Liver (tissue), 9 donors: ENCODE data around the gene KCNN3. TPM values are rescaled to one million over a fixed set of nuclear protein-coding genes. Genes with fewer than 3 reads are reported as not detected.

ENCODE experiments used
- DNase-seq: peaks from one replicate; pipeline ENCODE4 v3.0.0-alpha.2; 2017; ENCODE audit warnings: low spot score
- H3K27ac ChIP-seq, 2 donors: one replicate each; pipeline ENCODE4 v1.7.0; 2013; ENCODE audit warnings: inconsistent platforms in 2 of 2, low read length in 2 of 2, control low read depth in 1 of 2, low read depth in 1 of 2, mild to moderate bottlenecking in 1 of 2
- H3K27me3 ChIP-seq, 4 donors: one replicate each; pipeline versions ENCODE4 v1.6.1 to v1.7.0; 2013; ENCODE audit warnings: low read length in 3 of 4, inconsistent platforms in 1 of 4, mild to moderate bottlenecking in 1 of 4, moderate library complexity in 1 of 4; ENCODE audit not compliant: control insufficient read depth in 4 of 4, insufficient read depth in 4 of 4
- H3K36me3 ChIP-seq, 4 donors: one replicate each; pipeline versions ENCODE4 v1.6.1 to v1.7.0; 2013; ENCODE audit warnings: low read length in 3 of 4, mild to moderate bottlenecking in 3 of 4, low read depth in 1 of 4, moderate library complexity in 1 of 4; ENCODE audit not compliant: control insufficient read depth in 4 of 4, insufficient read depth in 3 of 4
- H3K4me1 ChIP-seq, 4 donors: one replicate each; pipeline versions ENCODE4 v1.6.1 to v1.7.0; 2013; ENCODE audit warnings: low read length in 3 of 4, mild to moderate bottlenecking in 3 of 4, moderate library complexity in 1 of 4; ENCODE audit not compliant: control insufficient read depth in 4 of 4, insufficient read depth in 4 of 4
- H3K4me3 ChIP-seq, 3 donors: one replicate each; pipeline versions ENCODE4 v1.6.1 to v1.7.0; 2013; ENCODE audit warnings: low read length in 3 of 3, control low read depth in 1 of 3, low read depth in 1 of 3, mild to moderate bottlenecking in 1 of 3
- H3K9ac ChIP-seq, 2 donors: one replicate each; pipeline ENCODE4 v1.7.0; 2013; ENCODE audit warnings: low read length in 2 of 2, mild to moderate bottlenecking in 2 of 2, moderate library complexity in 2 of 2, control low read depth in 1 of 2, low read depth in 1 of 2
- H3K9me3 ChIP-seq, 4 donors: one replicate each; pipeline versions ENCODE4 v1.6.1 to v1.7.0; 2013; ENCODE audit warnings: low read length in 3 of 4; ENCODE audit not compliant: control insufficient read depth in 4 of 4
- EGR1 ChIP-seq, 2 donors: IDR thresholded peaks; 2 replicates each; pipeline ENCODE4 v1.6.1; 2016 to 2018; ENCODE audit warnings: antibody characterized with exemption in 2 of 2, low read depth in 2 of 2
- FOXA1 ChIP-seq: IDR thresholded peaks from 2 replicates; pipeline ENCODE4 v1.6.1; 2016; ENCODE audit warnings: antibody characterized with exemption
- FOXA2 ChIP-seq: IDR thresholded peaks from 2 replicates; pipeline ENCODE4 v1.6.1; 2016; ENCODE audit warnings: antibody characterized with exemption
- GABPA ChIP-seq, 2 donors: IDR thresholded peaks in 1 of 2; conservative IDR thresholded peaks in 1 of 2; 2 replicates each; pipeline ENCODE4 v1.6.1; 2016; ENCODE audit warnings: antibody characterized with exemption in 2 of 2, mild to moderate bottlenecking in 1 of 2, moderate library complexity in 1 of 2
- HNF4A ChIP-seq, 2 donors: conservative IDR thresholded peaks; 2 replicates each; pipeline ENCODE4 v1.6.1; 2016; ENCODE audit warnings: antibody characterized with exemption in 2 of 2, mild to moderate bottlenecking in 2 of 2
- HNF4G ChIP-seq: IDR thresholded peaks from 2 replicates; pipeline ENCODE4 v1.6.1; 2016; ENCODE audit warnings: antibody characterized with exemption
- JUND ChIP-seq, 2 donors: IDR thresholded peaks; 2 replicates each; pipeline ENCODE4 v1.6.1; 2016; ENCODE audit warnings: antibody characterized with exemption in 2 of 2
- NR2F2 ChIP-seq: IDR thresholded peaks from 2 replicates; pipeline ENCODE4 v1.6.1; 2016; ENCODE audit warnings: antibody characterized with exemption
- RAD21 ChIP-seq, 2 donors: IDR thresholded peaks; 2 replicates each; pipeline ENCODE4 v1.6.1; 2016; ENCODE audit warnings: antibody characterized with exemption in 2 of 2, mild to moderate bottlenecking in 2 of 2
- RXRA ChIP-seq, 2 donors: IDR thresholded peaks; 2 replicates each; pipeline ENCODE4 v1.6.1; 2017 to 2018; ENCODE audit warnings: antibody characterized with exemption in 2 of 2, mild to moderate bottlenecking in 1 of 2
- SP1 ChIP-seq: IDR thresholded peaks from 2 replicates; pipeline ENCODE4 v1.6.1; 2018; ENCODE audit warnings: antibody characterized with exemption, mild to moderate bottlenecking
- TAF1 ChIP-seq: conservative IDR thresholded peaks from 2 replicates; pipeline ENCODE4 v1.6.1; 2016; ENCODE audit warnings: antibody characterized with exemption, mild to moderate bottlenecking
- YY1 ChIP-seq: IDR thresholded peaks from 2 replicates; pipeline ENCODE4 v1.6.1; 2016; ENCODE audit warnings: antibody characterized with exemption, mild to moderate bottlenecking
- whole genome bisulfite sequencing: extraction: QIAGEN DNeasy Blood & Tissue Kit; methylation state at CpG from one replicate; pipeline ENCODE4 v1.1.7; 2013; 5-methylcytosine and 5-hydroxymethylcytosine counted together
- polyA plus RNA-seq, 2 donors: library from polyadenylated mRNA; stranded (reverse) in 1 of 2; unstranded in 1 of 2; fragments of 200-250 nt in 1 of 2; fragments of >200 nt in 1 of 2; fragmentation: Nextera tagmentation in 1 of 2; extraction: Ambion mirVana in 1 of 2; gene quantifications; one replicate each; pipeline versions ENCODE4 v1.2.1 to v1.2.3, GENCODE V29; 2013 to 2015
- total RNA-seq, 2 donors: library from RNA; depleted of rRNA; stranded (reverse); fragments of >200 nt; gene quantifications; one replicate each; pipeline ENCODE4 v1.2.3, GENCODE V29; 2014
- TF ChIP-seq, protein P1 (sequence below): fragments of 150-350 bp; IDR thresholded peaks from 2 replicates; pipeline ENCODE4 v1.5.1; 2017; ENCODE audit warnings: improper control_type of control experiment, low read depth, low read length; ENCODE audit not compliant: missing input control
- TF ChIP-seq, protein P2 (sequence below): IDR thresholded peaks from 2 replicates; pipeline ENCODE4 v1.6.1; 2016; ENCODE audit warnings: antibody characterized with exemption
- TF ChIP-seq, protein P3 (sequence below): IDR thresholded peaks from 2 replicates; pipeline ENCODE4 v1.6.1; 2016; ENCODE audit warnings: antibody characterized with exemption, mild to moderate bottlenecking
- TF ChIP-seq, protein P4 (sequence below): IDR thresholded peaks from 2 replicates; pipeline ENCODE4 v1.6.1; 2016; ENCODE audit warnings: antibody characterized with exemption
- TF ChIP-seq, protein P5 (sequence below): IDR thresholded peaks from 2 replicates; pipeline ENCODE4 v1.6.1; 2016; ENCODE audit warnings: antibody characterized with exemption
- donor health status: healthy.
- donor health status: healthy.
- donor health status: healthy.
- donor health status: healthy.
- donor health status: healthy.

Gene KCNN3
- total and polyA plus RNA-seq, 4 donors = 0.09 to 0.68 (median 0.15) TPM

DNA sequence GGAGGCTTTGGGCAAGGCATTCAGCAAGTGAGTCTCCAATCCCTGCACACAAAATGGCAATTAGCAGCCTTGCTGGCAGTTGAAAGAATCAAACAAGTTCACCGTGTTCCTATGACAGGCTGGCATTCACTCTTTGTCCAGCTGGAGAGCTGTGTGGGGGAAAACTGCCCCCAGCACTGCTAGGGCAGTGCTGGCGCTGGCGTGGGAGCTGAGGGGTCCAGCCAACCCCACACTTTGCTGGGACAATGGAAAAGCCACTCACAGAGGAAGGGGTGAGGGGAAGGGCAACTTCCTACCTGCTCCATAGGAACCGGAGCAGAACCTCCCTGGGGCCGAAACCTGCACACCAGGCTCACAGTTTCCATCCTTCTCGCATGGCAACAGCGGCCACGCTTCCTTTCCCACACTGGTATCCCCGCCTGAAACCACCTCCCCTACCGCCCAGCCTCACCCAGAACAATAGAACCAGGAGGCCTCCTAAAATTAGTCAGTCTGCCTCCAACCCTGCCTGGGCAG is 26.7 kb upstream of the KCNN3 start:
- Histone ChIP-seq H3K27me3 (no peaks in the 10 kb centered on the region), H3K4me1 (no peaks in the 10 kb centered on the region), H3K4me3 (no peak overlapping the region), H3K27ac (no peak overlapping the region), H3K9ac (no peak overlapping the region), H3K9me3 (no peaks in the 10 kb centered on the region), H3K36me3 (no peaks in the 10 kb centered on the region)
- 92% methylated on average over 10 of the region's 10 CpGs for WGBS
- TF ChIP-seq JUND (IDR thresholded peaks at IDR 0.05) = no peak
- TF ChIP-seq RAD21 (IDR thresholded peaks at IDR 0.05) = no peak
- TF ChIP-seq FOXA2 = no peak
- TF ChIP-seq, protein P1, sequence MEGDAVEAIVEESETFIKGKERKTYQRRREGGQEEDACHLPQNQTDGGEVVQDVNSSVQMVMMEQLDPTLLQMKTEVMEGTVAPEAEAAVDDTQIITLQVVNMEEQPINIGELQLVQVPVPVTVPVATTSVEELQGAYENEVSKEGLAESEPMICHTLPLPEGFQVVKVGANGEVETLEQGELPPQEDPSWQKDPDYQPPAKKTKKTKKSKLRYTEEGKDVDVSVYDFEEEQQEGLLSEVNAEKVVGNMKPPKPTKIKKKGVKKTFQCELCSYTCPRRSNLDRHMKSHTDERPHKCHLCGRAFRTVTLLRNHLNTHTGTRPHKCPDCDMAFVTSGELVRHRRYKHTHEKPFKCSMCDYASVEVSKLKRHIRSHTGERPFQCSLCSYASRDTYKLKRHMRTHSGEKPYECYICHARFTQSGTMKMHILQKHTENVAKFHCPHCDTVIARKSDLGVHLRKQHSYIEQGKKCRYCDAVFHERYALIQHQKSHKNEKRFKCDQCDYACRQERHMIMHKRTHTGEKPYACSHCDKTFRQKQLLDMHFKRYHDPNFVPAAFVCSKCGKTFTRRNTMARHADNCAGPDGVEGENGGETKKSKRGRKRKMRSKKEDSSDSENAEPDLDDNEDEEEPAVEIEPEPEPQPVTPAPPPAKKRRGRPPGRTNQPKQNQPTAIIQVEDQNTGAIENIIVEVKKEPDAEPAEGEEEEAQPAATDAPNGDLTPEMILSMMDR = no peak
- TF ChIP-seq GABPA (IDR thresholded peaks at IDR 0.05 in 1 of 2, conservative IDR thresholded peaks at IDR 0.05 in 1 of 2) = no peak
- TF ChIP-seq, protein P2, sequence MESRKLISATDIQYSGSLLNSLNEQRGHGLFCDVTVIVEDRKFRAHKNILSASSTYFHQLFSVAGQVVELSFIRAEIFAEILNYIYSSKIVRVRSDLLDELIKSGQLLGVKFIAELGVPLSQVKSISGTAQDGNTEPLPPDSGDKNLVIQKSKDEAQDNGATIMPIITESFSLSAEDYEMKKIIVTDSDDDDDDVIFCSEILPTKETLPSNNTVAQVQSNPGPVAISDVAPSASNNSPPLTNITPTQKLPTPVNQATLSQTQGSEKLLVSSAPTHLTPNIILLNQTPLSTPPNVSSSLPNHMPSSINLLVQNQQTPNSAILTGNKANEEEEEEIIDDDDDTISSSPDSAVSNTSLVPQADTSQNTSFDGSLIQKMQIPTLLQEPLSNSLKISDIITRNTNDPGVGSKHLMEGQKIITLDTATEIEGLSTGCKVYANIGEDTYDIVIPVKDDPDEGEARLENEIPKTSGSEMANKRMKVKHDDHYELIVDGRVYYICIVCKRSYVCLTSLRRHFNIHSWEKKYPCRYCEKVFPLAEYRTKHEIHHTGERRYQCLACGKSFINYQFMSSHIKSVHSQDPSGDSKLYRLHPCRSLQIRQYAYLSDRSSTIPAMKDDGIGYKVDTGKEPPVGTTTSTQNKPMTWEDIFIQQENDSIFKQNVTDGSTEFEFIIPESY = no peak
- no peak for TF ChIP-seq TAF1
- no peak for TF ChIP-seq EGR1 (IDR thresholded peaks at IDR 0.05; ENCODE audit: low read depth in 2 of 2)
- no peak for TF ChIP-seq FOXA1
- TF ChIP-seq, protein P3, sequence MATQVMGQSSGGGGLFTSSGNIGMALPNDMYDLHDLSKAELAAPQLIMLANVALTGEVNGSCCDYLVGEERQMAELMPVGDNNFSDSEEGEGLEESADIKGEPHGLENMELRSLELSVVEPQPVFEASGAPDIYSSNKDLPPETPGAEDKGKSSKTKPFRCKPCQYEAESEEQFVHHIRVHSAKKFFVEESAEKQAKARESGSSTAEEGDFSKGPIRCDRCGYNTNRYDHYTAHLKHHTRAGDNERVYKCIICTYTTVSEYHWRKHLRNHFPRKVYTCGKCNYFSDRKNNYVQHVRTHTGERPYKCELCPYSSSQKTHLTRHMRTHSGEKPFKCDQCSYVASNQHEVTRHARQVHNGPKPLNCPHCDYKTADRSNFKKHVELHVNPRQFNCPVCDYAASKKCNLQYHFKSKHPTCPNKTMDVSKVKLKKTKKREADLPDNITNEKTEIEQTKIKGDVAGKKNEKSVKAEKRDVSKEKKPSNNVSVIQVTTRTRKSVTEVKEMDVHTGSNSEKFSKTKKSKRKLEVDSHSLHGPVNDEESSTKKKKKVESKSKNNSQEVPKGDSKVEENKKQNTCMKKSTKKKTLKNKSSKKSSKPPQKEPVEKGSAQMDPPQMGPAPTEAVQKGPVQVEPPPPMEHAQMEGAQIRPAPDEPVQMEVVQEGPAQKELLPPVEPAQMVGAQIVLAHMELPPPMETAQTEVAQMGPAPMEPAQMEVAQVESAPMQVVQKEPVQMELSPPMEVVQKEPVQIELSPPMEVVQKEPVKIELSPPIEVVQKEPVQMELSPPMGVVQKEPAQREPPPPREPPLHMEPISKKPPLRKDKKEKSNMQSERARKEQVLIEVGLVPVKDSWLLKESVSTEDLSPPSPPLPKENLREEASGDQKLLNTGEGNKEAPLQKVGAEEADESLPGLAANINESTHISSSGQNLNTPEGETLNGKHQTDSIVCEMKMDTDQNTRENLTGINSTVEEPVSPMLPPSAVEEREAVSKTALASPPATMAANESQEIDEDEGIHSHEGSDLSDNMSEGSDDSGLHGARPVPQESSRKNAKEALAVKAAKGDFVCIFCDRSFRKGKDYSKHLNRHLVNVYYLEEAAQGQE = no peak
- no peak for TF ChIP-seq NR2F2
- no peak for TF ChIP-seq RXRA (IDR thresholded peaks at IDR 0.05)
- no peak for TF ChIP-seq SP1
- TF ChIP-seq HNF4G = no peak
- TF ChIP-seq, protein P4, sequence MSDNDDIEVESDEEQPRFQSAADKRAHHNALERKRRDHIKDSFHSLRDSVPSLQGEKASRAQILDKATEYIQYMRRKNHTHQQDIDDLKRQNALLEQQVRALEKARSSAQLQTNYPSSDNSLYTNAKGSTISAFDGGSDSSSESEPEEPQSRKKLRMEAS = no peak
- no peak for TF ChIP-seq HNF4A (conservative IDR thresholded peaks at IDR 0.05)
- no peak for DNase-seq

DNA sequence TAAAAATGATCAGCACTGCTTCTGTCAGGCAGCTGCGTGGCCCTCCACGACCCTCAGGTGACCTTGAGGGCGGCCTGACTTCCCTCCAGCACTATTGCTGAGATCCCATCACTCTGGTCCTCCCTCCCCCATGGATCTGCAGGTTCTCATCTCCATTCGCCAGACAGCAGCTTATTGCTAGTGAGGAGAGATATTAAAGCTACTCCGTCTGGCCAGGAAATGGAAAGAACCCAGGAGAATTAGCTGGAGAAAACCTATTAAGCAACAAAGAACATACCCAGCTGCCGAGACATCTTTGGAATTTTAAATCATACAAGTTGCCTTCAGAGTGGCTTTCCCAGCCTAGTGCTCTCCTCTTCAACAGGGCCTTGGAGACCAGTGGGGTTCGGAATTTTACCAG is 25.7 kb upstream of the KCNN3 start:
- 79% methylated on average over 7 of the region's 7 CpGs for WGBS
- Histone ChIP-seq H3K27ac (no peak overlapping the region), H3K4me1 (no peaks in the 10 kb centered on the region), H3K9me3 (no peaks in the 10 kb centered on the region), H3K4me3 (no peak overlapping the region), H3K27me3 (no peaks in the 10 kb centered on the region), H3K36me3 (no peaks in the 10 kb centered on the region), H3K9ac (no peak overlapping the region)
- no peak for DNase-seq
- TF ChIP-seq TAF1 (no peak), EGR1 (IDR thresholded peaks at IDR 0.05; ENCODE audit: low read depth in 2 of 2) (no peak), FOXA1 (no peak), RAD21 (IDR thresholded peaks at IDR 0.05) (no peak), HNF4A (conservative IDR thresholded peaks at IDR 0.05) (no peak), JUND (IDR thresholded peaks at IDR 0.05) (no peak), FOXA2 (no peak), SP1 (no peak), YY1 (no peak), NR2F2 (no peak)
- TF ChIP-seq, protein P5, sequence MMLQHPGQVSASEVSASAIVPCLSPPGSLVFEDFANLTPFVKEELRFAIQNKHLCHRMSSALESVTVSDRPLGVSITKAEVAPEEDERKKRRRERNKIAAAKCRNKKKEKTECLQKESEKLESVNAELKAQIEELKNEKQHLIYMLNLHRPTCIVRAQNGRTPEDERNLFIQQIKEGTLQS = no peak
- TF ChIP-seq, protein P4 = no peak
- TF ChIP-seq, protein P2 = no peak
- TF ChIP-seq, protein P3 = no peak
